ENCODE data around the gene HIGD1B.
"Not testable (repeated sequence)": the region's sequence is repeated elsewhere in the genome, so short reads cannot be mapped to it uniquely, and the experiment has no call there.

HIGD1B gene

DNA sequence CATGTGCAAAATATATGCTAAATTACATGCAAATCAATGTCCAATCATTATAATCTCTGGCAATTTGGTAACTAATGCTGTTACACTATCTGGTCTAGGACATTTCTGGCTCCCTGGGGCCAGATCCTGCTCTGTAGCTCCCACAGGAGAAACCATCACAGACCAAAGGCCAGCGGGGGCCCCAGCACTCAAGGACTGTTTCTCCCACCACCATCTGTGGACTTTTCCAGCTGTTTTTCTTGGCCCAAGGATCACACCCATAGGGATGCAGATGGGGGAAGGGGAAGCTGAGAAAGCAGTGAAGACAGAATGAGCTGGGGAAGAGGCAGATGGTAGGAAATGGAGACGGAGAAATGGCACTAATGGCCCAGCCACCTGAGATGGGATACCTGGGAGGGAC is at the start of gene HIGD1B:
Gene HIGD1B, plus strand, starts transcription at position 298 of the 400 bp plus-strand sequence. CDS start 270 bp downstream, outside the sequence.
- no peak within 1 kb of the TSS for H3K4me3 ChIP-seq
- no peak within 1 kb of the TSS for H3K27ac ChIP-seq

- H3K4me3 ChIP-seq: no peak overlapping the region
- H3K27ac ChIP-seq: no peak overlapping the region
Measured at GRCh38 chr17:44798356-44798755, 49.3 kb upstream of the HIGD1B start.

GRCh38 chr17:44801880-44802279 is 45.8 kb upstream of the HIGD1B start:
- Histone ChIP-seq H3K4me3 (no peak overlapping the region), H3K27ac (no peak overlapping the region)

DNA sequence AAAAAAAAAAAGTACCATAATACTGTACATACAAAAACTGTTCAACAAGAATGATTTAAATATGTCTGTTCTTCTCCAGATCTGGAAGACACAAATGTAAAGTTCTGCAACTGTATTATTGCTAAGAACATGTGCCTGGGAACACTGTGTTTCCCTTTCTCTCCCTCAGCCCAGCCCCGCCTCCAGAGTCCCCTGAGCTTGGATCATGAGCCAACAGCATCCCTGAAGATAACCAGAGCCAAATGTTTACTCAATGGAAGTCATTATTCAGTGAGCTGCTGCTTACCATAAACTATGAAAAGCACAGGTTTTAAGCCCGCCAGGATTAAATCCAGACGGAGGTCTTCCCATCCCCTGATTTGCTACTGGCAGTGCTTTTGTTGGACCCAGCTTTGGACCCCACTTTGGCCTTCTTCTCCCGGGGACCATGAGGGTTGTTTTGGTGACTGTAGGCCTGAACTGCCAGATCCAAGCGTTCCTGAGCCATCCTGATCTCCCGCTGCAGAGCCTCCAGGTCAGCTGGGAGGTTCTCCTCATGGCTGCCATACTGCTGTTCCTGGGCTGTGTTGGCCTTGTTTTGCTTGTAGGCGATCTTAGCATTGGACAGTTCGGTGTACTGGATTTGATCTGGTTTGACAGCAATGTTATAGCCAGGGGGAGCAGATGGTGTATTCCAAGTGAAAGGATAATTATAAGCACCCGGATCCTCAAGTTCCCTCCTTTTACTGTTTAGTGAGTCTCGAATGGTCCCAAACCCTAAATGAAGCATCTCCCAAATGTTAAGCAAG is 43.2 kb upstream of the HIGD1B start:
- Histone ChIP-seq H3K4me3 (no peak overlapping the region), H3K27ac (no peak overlapping the region)

DNA sequence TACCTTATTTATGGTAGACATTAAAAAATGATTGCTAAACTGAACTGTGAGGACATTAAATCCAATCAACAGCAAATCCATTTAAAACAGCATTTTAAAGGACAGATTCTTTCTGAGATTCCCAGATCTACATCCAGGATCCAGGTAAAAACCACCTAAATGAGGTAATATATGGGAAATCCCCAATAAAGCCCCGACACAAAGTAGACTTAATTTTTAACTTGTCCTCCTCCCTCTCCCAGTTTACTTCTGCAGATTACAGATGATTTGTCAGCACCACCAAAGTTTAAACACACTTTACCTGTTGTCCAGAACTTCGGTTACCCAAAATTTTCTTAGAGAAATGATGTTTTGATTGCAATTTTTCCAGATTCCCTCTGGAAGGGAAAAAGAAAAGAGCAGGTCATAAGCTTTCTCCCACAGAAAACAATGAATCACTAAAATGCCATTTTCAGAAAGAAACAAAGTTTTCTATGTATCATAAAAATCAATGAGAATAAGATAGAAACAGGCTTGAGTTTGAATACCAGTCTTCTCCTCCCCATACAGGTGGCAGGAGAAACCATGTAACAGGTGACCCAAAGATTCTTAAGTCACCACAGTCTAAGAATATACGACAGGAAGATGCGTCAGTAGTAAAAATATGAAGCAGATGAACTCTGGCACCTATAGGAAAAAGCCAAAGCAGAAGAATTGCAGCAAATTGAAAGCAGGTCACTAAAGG is 40.4 kb upstream of the HIGD1B start:
- H3K4me3 ChIP-seq: no peak overlapping the region
- no peak overlapping the region for H3K27ac ChIP-seq

DNA sequence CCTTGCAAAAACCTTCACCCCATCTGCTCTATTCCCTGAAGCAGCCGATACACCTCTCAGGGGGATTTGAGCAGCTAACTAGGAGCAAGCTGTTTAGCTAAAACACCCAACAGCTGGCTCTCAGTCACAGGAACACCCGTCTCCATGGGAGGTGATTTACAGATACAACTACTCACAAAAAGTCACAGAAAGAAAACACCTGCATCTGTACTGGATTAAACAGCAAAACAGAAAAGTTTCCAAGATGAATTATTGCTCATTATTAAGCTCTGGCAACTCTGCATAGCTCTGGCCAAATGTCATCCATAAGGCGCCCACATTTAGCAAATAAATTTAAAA is 39.9 kb upstream of the HIGD1B start:
- no peak overlapping the region for H3K4me3 ChIP-seq
- no peak overlapping the region for H3K27ac ChIP-seq

DNA sequence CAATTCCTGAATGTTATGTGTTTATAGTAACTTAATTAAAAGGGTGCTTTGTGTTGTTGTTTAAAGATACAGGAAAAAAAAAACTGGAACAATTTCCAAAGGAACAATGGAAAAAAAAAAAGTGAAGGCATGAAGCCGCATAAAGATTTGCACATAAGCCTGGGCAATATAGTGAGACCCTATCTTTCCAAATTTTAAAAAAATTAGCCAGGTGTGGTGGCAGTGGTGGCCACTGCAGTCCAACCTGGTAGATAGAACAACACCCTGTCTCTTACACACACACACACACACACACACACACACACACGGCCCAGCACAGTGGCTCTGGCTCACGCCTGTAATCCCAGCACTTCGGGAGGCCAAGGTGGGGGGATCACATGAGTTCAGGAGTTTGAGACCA is 39.5 kb upstream of the HIGD1B start:
- Histone ChIP-seq H3K27ac (no peak overlapping the region), H3K4me3 (no peak overlapping the region)

- not testable (repeated sequence) for H3K27ac ChIP-seq, H3K4me3 ChIP-seq
Measured at GRCh38 chr17:44808656-44809388, 38.9 kb upstream of the HIGD1B start.

DNA sequence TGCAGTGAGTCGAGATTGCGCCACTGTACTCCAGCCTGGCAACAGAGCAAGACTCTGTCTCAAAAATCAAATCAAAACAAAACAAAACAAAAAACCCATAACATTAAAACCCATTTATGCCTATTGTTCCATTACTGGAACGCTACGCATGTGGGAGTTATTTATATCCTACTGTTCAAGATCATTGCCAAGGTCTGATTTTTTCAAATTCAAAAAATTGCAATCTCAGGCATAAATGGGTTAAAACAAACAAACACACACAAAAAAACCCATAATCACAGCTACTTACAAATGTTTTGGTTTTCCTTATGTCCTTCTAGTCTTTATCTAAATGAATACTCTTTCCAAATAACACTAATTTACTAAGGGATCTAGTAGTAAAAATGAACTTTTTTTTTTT is 35.4 kb upstream of the HIGD1B start:
- no peak overlapping the region for H3K4me3 ChIP-seq

GRCh38 chr17:44818508-44818907 is 29.2 kb upstream of the HIGD1B start:
- H3K27ac ChIP-seq, H3K4me3 ChIP-seq: not testable (repeated sequence)

More for the DNA sequence above, 35.4 kb upstream of the HIGD1B start:
- H3K27ac ChIP-seq: no peak overlapping the region

DNA sequence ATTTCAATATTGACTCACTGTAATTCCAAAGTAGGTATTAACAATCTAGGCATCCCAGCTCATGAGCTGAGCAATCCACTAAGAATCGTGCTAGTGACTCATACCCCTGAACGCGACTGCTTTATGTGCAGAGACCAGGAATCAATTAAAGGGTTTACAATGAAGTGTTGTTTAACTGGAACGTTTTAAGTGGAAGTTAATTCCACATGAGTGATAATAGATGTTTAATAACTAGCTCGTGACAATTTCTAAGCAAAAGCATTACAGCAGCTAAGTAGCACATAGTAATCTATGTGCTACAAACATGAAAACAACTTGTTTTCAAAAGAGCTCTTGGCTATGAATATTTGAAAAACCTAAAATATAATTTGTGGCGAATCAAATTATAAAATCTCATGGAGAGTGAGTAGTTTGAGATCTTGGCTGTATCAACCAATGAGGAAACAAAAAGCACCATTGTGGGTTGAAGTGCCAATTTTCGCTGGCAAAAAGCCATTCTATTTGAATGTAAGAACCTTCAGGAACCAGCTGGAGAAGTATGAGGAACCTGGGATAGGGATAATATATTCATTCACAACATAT is 27.0 kb upstream of the HIGD1B start:
- peak overlapping the region in 3 of 21 experiments; percentile 19 to 55 (median 46) for H3K27ac ChIP-seq
- no peak overlapping the region for H3K4me3 ChIP-seq

DNA sequence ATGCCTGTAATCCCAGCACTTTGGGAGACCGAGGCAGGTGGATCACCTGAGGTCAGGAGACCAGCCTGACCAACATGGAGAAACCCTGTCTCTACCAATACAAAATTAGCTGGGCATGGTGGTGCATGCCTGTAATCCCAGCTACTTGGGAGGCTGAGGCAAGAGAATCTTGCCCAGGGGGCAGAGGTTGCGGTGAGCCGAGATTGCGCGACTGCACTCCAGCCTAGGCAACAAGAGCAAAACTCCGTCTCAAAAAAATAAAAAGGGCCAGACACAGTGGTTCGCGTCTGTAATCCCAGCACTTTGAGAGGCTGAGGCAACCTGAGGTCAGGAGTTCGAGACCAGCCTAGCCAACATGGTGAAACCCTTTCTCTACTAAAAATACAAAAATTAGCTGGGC is 22.4 kb upstream of the HIGD1B start:
- not testable (repeated sequence) for H3K27ac ChIP-seq

DNA sequence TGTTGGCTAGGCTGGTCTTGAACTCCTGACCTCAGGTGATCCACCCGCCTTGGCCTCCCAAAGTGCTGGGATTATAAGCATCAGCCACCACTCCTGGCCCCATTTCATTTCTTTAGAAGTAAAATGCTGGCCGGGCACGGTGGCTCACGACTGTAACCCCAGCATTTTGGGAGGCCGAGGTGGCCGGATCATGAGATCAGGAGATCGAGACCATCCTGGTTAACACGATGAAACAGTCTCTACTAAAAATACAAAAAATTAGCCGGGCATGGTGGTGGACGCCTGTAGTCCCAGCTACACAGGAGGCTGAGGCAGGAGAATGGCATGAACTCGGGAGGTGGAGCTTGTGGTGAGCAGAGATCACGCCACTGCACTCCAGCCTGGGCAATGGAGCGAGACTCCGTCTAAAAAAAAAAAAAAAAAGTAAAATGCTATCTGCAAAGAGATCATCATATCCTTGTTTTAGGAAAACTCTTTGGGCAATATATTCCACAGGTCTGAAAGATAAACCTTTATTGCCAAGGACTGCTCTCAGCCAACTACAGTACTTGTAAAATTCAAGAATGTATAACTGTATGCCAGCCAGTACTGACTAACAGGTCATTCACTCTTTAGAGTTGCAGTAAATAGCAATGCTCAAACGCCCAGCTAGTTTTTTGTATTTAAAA is 21.4 kb upstream of the HIGD1B start:
- Histone ChIP-seq H3K4me3 (no peak overlapping the region), H3K27ac (no peak overlapping the region)

More for the DNA sequence above, 22.4 kb upstream of the HIGD1B start:
- not testable (repeated sequence) for H3K4me3 ChIP-seq

- H3K27ac ChIP-seq: peak overlapping the region in 2 of 21 experiments; percentile 0 to 27
Measured at GRCh38 chr17:44827863-44828262, 19.8 kb upstream of the HIGD1B start.

DNA sequence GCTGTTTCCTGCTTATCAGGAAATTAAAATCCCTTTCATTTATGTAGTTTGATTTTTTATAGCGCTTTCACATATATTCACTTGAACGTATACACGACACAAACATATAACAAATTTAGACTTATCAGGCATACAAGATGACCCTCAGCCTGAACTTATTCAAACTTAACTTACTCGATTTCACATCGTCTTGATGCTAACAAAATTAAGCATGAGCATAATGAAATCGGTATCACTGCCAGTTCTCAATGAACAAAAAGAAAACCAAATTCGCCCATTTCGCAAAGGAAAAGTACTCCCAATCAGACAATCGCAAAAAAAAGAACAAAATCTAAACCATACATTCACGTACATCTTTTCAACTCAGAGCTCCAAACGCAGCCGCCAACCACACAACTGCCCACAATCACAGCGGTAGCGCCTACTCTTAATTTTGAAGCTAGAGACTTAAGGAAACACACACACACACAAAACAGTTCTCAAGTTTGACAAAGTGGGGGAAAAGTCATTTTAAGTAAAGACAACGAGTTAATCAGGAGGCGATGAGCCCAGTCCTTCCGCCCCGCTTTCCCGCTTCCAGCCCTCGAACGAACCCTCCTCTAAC is 18.7 kb upstream of the HIGD1B start:
- H3K27ac ChIP-seq: peak overlapping the region in 19 of 21 experiments; percentile 23 to 91 (median 74)

More at GRCh38 chr17:44827863-44828262, 19.8 kb upstream of the HIGD1B start:
- no peak overlapping the region for H3K4me3 ChIP-seq

GRCh38 chr17:44829523-44830358 is 17.9 kb upstream of the HIGD1B start, which contains the start of gene GJC1:
Gene GJC1, minus strand, starts transcription at chr17:44830287. Its CDS starts 24,470 bp downstream, at chr17:44805817.
- Histone ChIP-seq H3K4me3 (peak within 1 kb of the TSS; percentile 39 to 57 (median 48)), H3K27ac (peak within 1 kb of the TSS in 20 of 21 experiments; percentile 23 to 91 (median 72))

More for the DNA sequence above, 18.7 kb upstream of the HIGD1B start:
- H3K4me3 ChIP-seq: peak overlapping the region; percentile 39 to 57 (median 48)

DNA sequence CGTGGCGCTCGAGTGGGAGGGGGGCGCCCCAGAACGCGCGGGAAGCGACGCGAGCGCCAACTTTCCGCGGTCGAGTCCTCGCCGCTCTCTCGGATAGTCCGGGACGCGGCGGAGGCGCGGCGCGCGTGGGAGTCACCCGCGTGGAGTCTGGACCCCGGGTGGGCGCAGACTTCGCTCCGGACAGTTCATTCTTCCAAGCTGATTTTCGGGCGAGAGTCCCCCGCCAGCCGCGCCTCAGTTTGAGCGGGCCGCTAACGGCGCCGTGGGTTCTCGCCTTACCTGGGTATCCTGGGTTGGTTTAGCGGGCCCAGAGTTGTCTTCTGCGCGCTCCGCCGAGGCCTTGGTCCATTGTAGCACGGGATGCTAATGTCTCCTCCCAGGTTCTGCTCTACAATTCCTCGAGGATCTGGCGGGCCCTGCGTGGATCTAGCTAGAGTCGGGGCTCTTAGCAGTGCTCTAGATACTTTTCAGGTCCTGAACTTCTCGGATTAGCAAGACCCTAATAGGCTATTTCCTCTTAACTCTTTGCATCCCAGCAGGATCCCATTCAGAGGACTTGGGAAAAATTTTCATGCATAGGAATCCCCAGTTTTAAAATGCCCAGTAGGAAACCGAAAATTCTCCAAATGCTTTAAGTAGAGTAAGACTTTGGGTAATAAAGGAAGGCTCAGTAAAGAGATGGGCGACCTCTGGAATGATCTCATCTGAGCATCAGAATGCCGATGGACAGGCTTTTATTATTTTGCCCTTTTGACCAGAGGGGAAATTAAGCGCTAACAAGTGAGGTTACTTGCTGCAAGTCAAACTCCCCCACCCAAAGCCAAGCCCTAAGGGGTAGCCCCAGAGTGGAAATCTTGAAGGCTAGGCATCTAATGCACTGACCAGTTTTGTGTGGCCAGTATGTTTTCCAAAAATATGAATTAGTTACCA is 17.1 kb upstream of the HIGD1B start:
- Histone ChIP-seq H3K4me3 (peak overlapping the region; percentile 39 to 57 (median 48)), H3K27ac (peak overlapping the region in 8 of 21 experiments; percentile 24 to 91 (median 76))
